H1 (cell line): Measurements from ENCODE around the gene SIMC1. TPM values are rescaled to one million over a fixed set of nuclear protein-coding genes. Genes with fewer than 3 reads are reported as not detected.
"Not testable (repeated sequence)": the region's sequence is repeated elsewhere in the genome, so short reads cannot be mapped to it uniquely, and the experiment has no call there.

Experiments
- CTCF ChIA-PET: fragments of 300-600 bp; sonication (Branson Sonifier 250); formaldehyde crosslinking; loops from one replicate; lab custom pipeline; 2021; ENCODE audit not compliant: partially characterized antibody; lab: Charles Lee
- POLR2A ChIA-PET: fragments of 300-600 bp; sonication (Branson Sonifier 250); formaldehyde crosslinking; loops from one replicate; lab custom pipeline; 2021; ENCODE audit warnings: inconsistent platforms; ENCODE audit not compliant: partially characterized antibody; lab: Charles Lee
- DNase-seq, 2 experiments: peaks; one replicate each; pipeline versions ENCODE4 v3.0.0 to v3.0.0-alpha.2; 2010 to 2022; ENCODE audit warnings: low spot score in 2 of 2, low read depth in 1 of 2, mixed read lengths in 1 of 2
- FAIRE-seq: peaks from 2 replicates; lab custom pipeline; 2011; peaks lifted over from hg19 to GRCh38; lab: Jason Lieb, UNC
- H2AFZ ChIP-seq: 2 replicates; pipeline ENCODE4 v1.8.1; 2012; ENCODE audit warnings: low read length, inconsistent platforms
- H2AK5ac ChIP-seq: 2 replicates; pipeline ENCODE4 v1.6.1; 2013; ENCODE audit warnings: low read depth, low read length
- H2BK120ac ChIP-seq: replicated peaks from 2 replicates; pipeline ENCODE3; 2013; ENCODE audit warnings: low read depth, low read length, inconsistent platforms
- H2BK12ac ChIP-seq: 2 replicates; pipeline ENCODE4 v1.6.1; 2013; ENCODE audit warnings: low read depth, low read length
- H2BK15ac ChIP-seq: 2 replicates; pipeline ENCODE4 v1.6.1; 2013; ENCODE audit warnings: low read length
- H2BK20ac ChIP-seq: 2 replicates; pipeline ENCODE4 v1.6.1; 2013; ENCODE audit warnings: low read length
- H2BK5ac ChIP-seq: 2 replicates; pipeline ENCODE4 v1.6.1; 2013; ENCODE audit warnings: low read depth, low read length
- H3K14ac ChIP-seq: 2 replicates; pipeline ENCODE4 v1.6.1; 2013; ENCODE audit warnings: inconsistent platforms; ENCODE audit not compliant: insufficient read length
- H3K18ac ChIP-seq: 2 replicates; pipeline ENCODE4 v1.6.1; 2013; ENCODE audit warnings: low read length; ENCODE audit errors: extremely low read depth
- H3K23ac ChIP-seq: 2 replicates; pipeline ENCODE4 v1.6.1; 2013; ENCODE audit warnings: inconsistent platforms; ENCODE audit not compliant: insufficient read length
- H3K23me2 ChIP-seq: 2 replicates; pipeline ENCODE4 v1.6.1; 2013; ENCODE audit warnings: low read depth, low read length
- H3K27ac ChIP-seq: 2 replicates; pipeline ENCODE4 v1.6.1; 2011; ENCODE audit warnings: low read depth, low read length, inconsistent platforms
- H3K27me3 ChIP-seq, 4 experiments: replicated peaks in 1 of 4; 1 replicate in 1 of 4; 2 replicates in 3 of 4; pipeline versions ENCODE4 v1.6.1 to v1.8.1; 2011 to 2013; ENCODE audit warnings: low read length in 3 of 4, mild to moderate bottlenecking in 3 of 4, inconsistent platforms in 2 of 4, mixed read lengths in 2 of 4, moderate library complexity in 1 of 4; ENCODE audit not compliant: control insufficient read depth in 3 of 4, insufficient read depth in 3 of 4; ENCODE audit errors: extremely low read depth in 1 of 4
- H3K36me3 ChIP-seq, 4 experiments: 2 replicates each; pipeline versions ENCODE4 v1.6.1 to v1.8.1; 2011 to 2013; ENCODE audit warnings: mild to moderate bottlenecking in 4 of 4, low read length in 3 of 4, moderate library complexity in 2 of 4, control low read depth in 1 of 4, inconsistent platforms in 1 of 4; ENCODE audit not compliant: insufficient read depth in 4 of 4, control insufficient read depth in 2 of 4
- H3K4ac ChIP-seq: replicated peaks from 2 replicates; pipeline ENCODE3; 2013; ENCODE audit warnings: low read length, low read depth, mixed read lengths, inconsistent platforms; ENCODE audit not compliant: insufficient read length
- H3K4me1 ChIP-seq, 4 experiments: replicated peaks in 1 of 4; 1 replicate in 1 of 4; 2 replicates in 3 of 4; pipeline versions ENCODE4 v1.6.1 to v1.8.1; 2011 to 2013; ENCODE audit warnings: low read length in 3 of 4, inconsistent platforms in 2 of 4, mixed read lengths in 1 of 4; ENCODE audit not compliant: insufficient read depth in 4 of 4, control insufficient read depth in 3 of 4
- H3K4me2 ChIP-seq, 2 experiments: 2 replicates each; pipeline versions ENCODE4 v1.6.1 to v1.8.1; 2011 to 2013; ENCODE audit warnings: low read depth in 2 of 2, low read length in 2 of 2, control low read depth in 1 of 2, inconsistent platforms in 1 of 2, mild to moderate bottlenecking in 1 of 2; ENCODE audit not compliant: insufficient read depth in 1 of 2
- H3K4me3 ChIP-seq, 4 experiments: fragments of 200-600, 300-600 bp in 1 of 4; sonication (generic), shearing (Covaris generic), sonication (Bioruptor Twin) in 1 of 4; 2 replicates each; pipeline versions ENCODE4 v1.5.1 to v1.8.1; 2011 to 2016; ENCODE audit warnings: low read length in 4 of 4, low read depth in 3 of 4, control low read depth in 2 of 4, inconsistent platforms in 2 of 4, mild to moderate bottlenecking in 2 of 4, mixed read lengths in 1 of 4, moderate library complexity in 1 of 4; ENCODE audit not compliant: insufficient read depth in 2 of 4; ENCODE audit errors: extremely low read depth in 1 of 4
- H3K56ac ChIP-seq: replicated peaks from 2 replicates; pipeline ENCODE3; 2013; ENCODE audit warnings: low read depth, mild to moderate bottlenecking, mixed read lengths, low read length, inconsistent platforms; ENCODE audit not compliant: insufficient read length
- H3K79me1 ChIP-seq: 2 replicates; pipeline ENCODE4 v1.6.1; 2013; ENCODE audit warnings: low read depth, low read length, control low read depth
- H3K79me2 ChIP-seq, 2 experiments: 2 replicates each; pipeline versions ENCODE4 v1.6.1 to v1.8.1; 2012 to 2013; ENCODE audit warnings: low read length in 2 of 2, mild to moderate bottlenecking in 2 of 2, inconsistent platforms in 1 of 2; ENCODE audit not compliant: insufficient read depth in 2 of 2, control insufficient read depth in 1 of 2
- H3K9ac ChIP-seq, 4 experiments: replicated peaks in 1 of 4; 1 replicate in 1 of 4; 2 replicates in 3 of 4; pipeline versions ENCODE4 v1.6.1 to v1.8.1; 2011 to 2013; ENCODE audit warnings: low read depth in 3 of 4, low read length in 3 of 4, control low read depth in 2 of 4, mild to moderate bottlenecking in 2 of 4, moderate library complexity in 2 of 4, inconsistent platforms in 1 of 4; ENCODE audit errors: extremely low read depth in 1 of 4
- H3K9me3 ChIP-seq, 2 experiments: 2 replicates each; pipeline versions ENCODE4 v1.6.1 to v1.8.1; 2012 to 2013; ENCODE audit warnings: mild to moderate bottlenecking in 2 of 2, moderate library complexity in 2 of 2, control low read depth in 1 of 2, inconsistent platforms in 1 of 2, low read depth in 1 of 2, low read length in 1 of 2, mixed read lengths in 1 of 2; ENCODE audit not compliant: insufficient read depth in 2 of 2
- H4K20me1 ChIP-seq, 2 experiments: replicated peaks in 1 of 2; 2 replicates each; pipeline versions ENCODE3 to v1.8.1; 2011 to 2013; ENCODE audit warnings: inconsistent platforms in 2 of 2, low read length in 2 of 2, mild to moderate bottlenecking in 1 of 2; ENCODE audit not compliant: insufficient read depth in 2 of 2, control insufficient read depth in 1 of 2
- H4K5ac ChIP-seq: 2 replicates; pipeline ENCODE4 v1.6.1; 2013; ENCODE audit warnings: low read length, low read depth, mixed read lengths, inconsistent platforms; ENCODE audit not compliant: insufficient read length
- H4K8ac ChIP-seq: 2 replicates; pipeline ENCODE4 v1.8.0; 2013; ENCODE audit warnings: mild to moderate bottlenecking, moderate library complexity, low read length, inconsistent platforms; ENCODE audit not compliant: insufficient read depth; ENCODE audit errors: extremely low read depth
- H4K91ac ChIP-seq: replicated peaks from 2 replicates; pipeline ENCODE3; 2013; ENCODE audit warnings: low read length, mixed read lengths, inconsistent platforms; ENCODE audit not compliant: insufficient read length
- WGBS, 2 experiments: shearing (Covaris generic) in 1 of 2; methylation state at CpG; one replicate each; pipeline versions ENCODE4 v1.1.6 to v1.1.7; 2013 to 2015; ENCODE audit warnings: low lambda C conversion rate in 2 of 2, mixed read lengths in 2 of 2, inconsistent platforms in 1 of 2, low coverage in 1 of 2, missing lambda C conversion rate in 1 of 2; ENCODE audit not compliant: insufficient replicate concordance in 2 of 2, insufficient coverage in 1 of 2, insufficient read length in 1 of 2; ENCODE audit errors: extremely low coverage in 1 of 2, missing lambda C conversion rate in 1 of 2; 5-methylcytosine and 5-hydroxymethylcytosine counted together
- polyA plus RNA-seq, 7 experiments: library from polyadenylated mRNA; depleted of rRNA in 3 of 7; stranded (reverse) in 5 of 7; unstranded in 2 of 7; fragments of >200 nt in 5 of 7; fragments of 200-250 nt in 2 of 7; gene quantifications; 1 replicate in 5 of 7; 2 replicates in 1 of 7; 4 replicates in 1 of 7; pipeline versions ENCODE4 v1.2.1 to v1.2.3, GENCODE V29; 2011 to 2013; ENCODE audit warnings: missing spikeins in 2 of 7, mixed read lengths in 2 of 7
- total RNA-seq: library from RNA; stranded (reverse); fragmentation: NEBNext Ultra II Directional; extraction: Animal tissue kit (Norgen Biotek cat#: 25700); gene quantifications from 2 replicates; pipeline ENCODE4 v1.2.1, GENCODE V29; 2021

SIMC1 gene
- total and polyA plus RNA-seq, 2 of the 8 experiments (the other 6 are each of a cell fraction or from before 2014, with no cell fraction given) = 12.3 to 21.2 TPM

GRCh38 chr5:176217188-176217729 is 21.0 kb upstream of the SIMC1 start:
- H3K23me2 ChIP-seq, H3K79me1 ChIP-seq, H2BK20ac ChIP-seq, H3K9me3 ChIP-seq, H3K56ac ChIP-seq, H4K91ac ChIP-seq, H2AFZ ChIP-seq, H3K9ac ChIP-seq, DNase-seq, POLR2A ChIA-PET, H3K79me2 ChIP-seq, H2BK120ac ChIP-seq, CTCF ChIA-PET, H3K14ac ChIP-seq, H3K4me3 ChIP-seq, H3K4me1 ChIP-seq, H3K27me3 ChIP-seq, H4K5ac ChIP-seq, H2BK12ac ChIP-seq, FAIRE-seq, H4K20me1 ChIP-seq, H2BK5ac ChIP-seq, H3K36me3 ChIP-seq, H2AK5ac ChIP-seq, H3K23ac ChIP-seq, H2BK15ac ChIP-seq, H3K4me2 ChIP-seq, H3K4ac ChIP-seq, H3K27ac ChIP-seq, H4K8ac ChIP-seq, H3K18ac ChIP-seq: not testable (repeated sequence)
- WGBS, 2 experiments = 67% methylated on average over 3 of the region's 5 CpGs; no CpG with 5 or more reads in 1 of the 2 experiments

DNA sequence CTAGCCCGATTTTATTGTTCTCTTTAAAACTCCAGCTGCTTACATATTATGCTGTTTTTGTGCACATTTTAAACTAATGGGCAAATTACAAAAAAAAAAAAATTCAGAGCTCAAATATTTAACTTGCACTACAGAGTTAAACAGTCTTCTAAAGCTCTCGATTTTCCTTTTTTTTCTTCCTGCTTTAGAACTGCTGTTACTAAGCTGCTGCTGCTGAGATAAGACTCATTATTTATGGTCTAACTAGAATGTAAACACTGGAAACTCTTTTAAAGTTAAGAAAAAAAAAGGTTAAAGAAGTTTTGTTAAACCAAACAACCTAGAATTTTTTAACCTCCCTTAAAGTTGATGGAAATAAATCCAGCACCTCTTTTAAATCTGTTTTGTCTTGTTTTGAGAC is 20.5 kb upstream of the SIMC1 start:
- H2BK120ac ChIP-seq, H2BK12ac ChIP-seq, H4K91ac ChIP-seq, H3K23me2 ChIP-seq, H3K23ac ChIP-seq, H3K4me1 ChIP-seq, H3K36me3 ChIP-seq, H2AFZ ChIP-seq, H2BK20ac ChIP-seq, H3K79me2 ChIP-seq, H2BK5ac ChIP-seq, H3K56ac ChIP-seq, H3K9me3 ChIP-seq, H2AK5ac ChIP-seq, H3K79me1 ChIP-seq, H4K8ac ChIP-seq, H3K4me3 ChIP-seq, H3K27me3 ChIP-seq, H3K4ac ChIP-seq, CTCF ChIA-PET, H4K5ac ChIP-seq, DNase-seq, H3K27ac ChIP-seq, H2BK15ac ChIP-seq, H3K9ac ChIP-seq, POLR2A ChIA-PET, H3K14ac ChIP-seq, FAIRE-seq, H3K18ac ChIP-seq, H4K20me1 ChIP-seq, H3K4me2 ChIP-seq: not testable (repeated sequence)
- 70% methylated on average over 2 of the region's 2 CpGs; no CpG with 5 or more reads in 1 of the 2 experiments for WGBS, 2 experiments
